PC-9 (cell line): ENCODE data around the gene STAMBPL1.

Experiments used
- CTCF ChIP-seq: fragments of 200-600 bp; sonication (generic); conservative IDR thresholded peaks from 2 replicates; pipeline ENCODE4 v1.6.1; 2017; ENCODE audit warnings: mixed run types, antibody characterized with exemption, mild to moderate bottlenecking, moderate library complexity
- EZH2 ChIP-seq: fragments of 200-600 bp; sonication (generic); IDR thresholded peaks from 2 replicates; pipeline ENCODE4 v1.8.0; 2017; ENCODE audit warnings: antibody characterized with exemption, low read depth

- no peak for TF ChIP-seq CTCF
- TF ChIP-seq EZH2 = no peak
These were observed 39.2 kb upstream of the STAMBPL1 start for GRCh38 chr10:88840881-88841280.
